Renal cortex interstitium (tissue), 11 donors: ENCODE results near the gene MCUR1. TPM values are rescaled to one million over a fixed set of nuclear protein-coding genes. Genes with fewer than 3 reads are reported as not detected.
"Not testable (repeated sequence)": the region's sequence is repeated elsewhere in the genome, so short reads cannot be mapped to it uniquely, and the experiment has no call there.

Experiments used
- DNase-seq, 11 donors: peaks; one replicate each; pipeline ENCODE4 v3.0.0-alpha.2; 2013; ENCODE audit warnings: low read depth in 9 of 11, low spot score in 4 of 11; ENCODE audit errors: extremely low read depth in 1 of 11
- polyA plus RNA-seq, 3 donors: library from polyadenylated mRNA; unstranded; fragments of 120-200 nt; gene quantifications; one replicate each; pipeline ENCODE4 v1.2.1, GENCODE V29; 2013; ENCODE audit not compliant: insufficient read length in 3 of 3

The MCUR1 gene
- polyA plus RNA-seq, 3 donors = 50.9 to 60.9 (median 56.1) TPM

GRCh38 chr6:13796781-13797180 is 17.6 kb downstream of the MCUR1 start:
- no peak for DNase-seq

- peak; percentile 61 to 86 (median 74) for DNase-seq
Observed at GRCh38 chr6:13795041-13795750, 19.2 kb downstream of the MCUR1 start.

- DNase-seq = no peak
Observed at GRCh38 chr6:13794184-13794583, 20.2 kb downstream of the MCUR1 start.

GRCh38 chr6:13789746-13790145 is 24.6 kb downstream of the MCUR1 start:
- DNase-seq = no peak

GRCh38 chr6:13788820-13789219 is 25.5 kb downstream of the MCUR1 start:
- DNase-seq = no peak

- no peak for DNase-seq
Observed at GRCh38 chr6:13787137-13787536, 27.2 kb downstream of the MCUR1 start.

- not testable (repeated sequence) for DNase-seq
Observed at GRCh38 chr6:13780162-13780561, 34.2 kb downstream of the MCUR1 start.

- DNase-seq = no peak
Observed at GRCh38 chr6:13778028-13778427, 36.3 kb downstream of the MCUR1 start.

GRCh38 chr6:13776602-13777001 is 37.8 kb downstream of the MCUR1 start:
- no peak for DNase-seq

- DNase-seq = not testable (repeated sequence)
Observed at GRCh38 chr6:13775466-13775865, 38.9 kb downstream of the MCUR1 start.

- not testable (repeated sequence) for DNase-seq
Observed at GRCh38 chr6:13772358-13773030, 41.9 kb downstream of the MCUR1 start.

- no peak for DNase-seq
Observed at GRCh38 chr6:13769655-13770053, 44.7 kb downstream of the MCUR1 start.

GRCh38 chr6:13769034-13769654 is 45.2 kb downstream of the MCUR1 start:
- DNase-seq = no peak

- DNase-seq = peak; percentile 16 to 52 (median 31)
Observed at GRCh38 chr6:13767121-13767808, 47.1 kb downstream of the MCUR1 start.

- DNase-seq = no peak
Observed at GRCh38 chr6:13766201-13766634, 48.1 kb downstream of the MCUR1 start.

- DNase-seq = no peak
Observed at GRCh38 chr6:13765570-13765969, 48.8 kb downstream of the MCUR1 start.

- no peak for DNase-seq
Observed at GRCh38 chr6:13764996-13765395, 49.4 kb downstream of the MCUR1 start.

- DNase-seq = no peak
Observed at GRCh38 chr6:13763740-13764381, 50.5 kb downstream of the MCUR1 start.
